Fibroblast of mammary gland (primary cell): Measurements from ENCODE around the gene TRIM64C.
"Not testable (repeated sequence)": the region's sequence is repeated elsewhere in the genome, so short reads cannot be mapped to it uniquely, and the experiment has no call there.

Source experiments
- DNase-seq: peaks from one replicate; pipeline ENCODE4 v3.0.0-alpha.2; 2010; ENCODE audit warnings: low read depth
- H3K4me3 ChIP-seq: 2 replicates; pipeline ENCODE4 v1.5.1; 2011; ENCODE audit warnings: low read depth, mild to moderate bottlenecking, low read length, moderate library complexity; ENCODE audit not compliant: control insufficient read depth

The TRIM64C gene, protein sequence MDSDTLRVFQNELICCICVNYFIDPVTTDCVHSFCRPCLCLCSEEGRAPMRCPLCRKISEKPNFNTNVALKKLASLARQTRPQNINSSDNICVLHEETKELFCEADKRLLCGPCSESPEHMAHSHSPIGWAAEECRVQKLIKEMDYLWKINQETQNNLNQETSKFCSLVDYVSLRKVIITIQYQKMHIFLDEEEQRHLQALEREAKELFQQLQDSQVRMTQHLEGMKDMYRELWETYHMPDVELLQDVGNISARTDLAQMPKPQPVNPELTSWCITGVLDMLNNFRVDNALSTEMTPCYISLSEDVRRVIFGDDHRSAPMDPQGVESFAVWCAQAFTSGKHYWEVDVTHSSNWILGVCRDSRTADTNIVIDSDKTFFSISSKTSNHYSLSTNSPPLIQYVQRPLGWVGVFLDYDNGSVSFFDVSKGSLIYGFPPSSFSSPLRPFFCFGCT

DNA sequence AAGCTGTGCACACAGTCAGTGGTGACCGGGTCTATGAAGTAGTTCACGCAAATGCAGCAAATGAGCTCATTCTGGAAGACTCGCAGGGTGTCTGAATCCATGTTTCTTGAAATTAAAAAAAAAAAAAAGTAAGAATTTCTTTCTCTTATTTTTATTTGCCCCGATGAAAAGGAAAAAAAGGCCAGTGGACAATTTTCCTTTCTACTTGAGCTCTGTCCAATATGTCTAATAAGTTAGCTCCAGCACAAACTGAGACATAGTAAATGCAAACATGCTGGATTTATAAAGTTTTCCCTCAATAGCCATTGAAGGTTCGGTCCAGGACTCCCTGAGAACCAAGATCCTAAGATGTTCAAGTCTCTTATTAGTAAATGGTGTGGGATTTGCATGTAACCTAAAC lies at the start of gene TRIM64C:
Gene TRIM64C (minus strand): TSS at position 101 of the 400 bp plus-strand sequence. CDS start 0 bp downstream, at position 101.
- not testable (repeated sequence) for DNase-seq, H3K4me3 ChIP-seq

- H3K4me3 ChIP-seq, DNase-seq: not testable (repeated sequence)
Measured at GRCh38 chr11:49102356-49102755, 43.4 kb upstream of the TRIM64C start.

DNA sequence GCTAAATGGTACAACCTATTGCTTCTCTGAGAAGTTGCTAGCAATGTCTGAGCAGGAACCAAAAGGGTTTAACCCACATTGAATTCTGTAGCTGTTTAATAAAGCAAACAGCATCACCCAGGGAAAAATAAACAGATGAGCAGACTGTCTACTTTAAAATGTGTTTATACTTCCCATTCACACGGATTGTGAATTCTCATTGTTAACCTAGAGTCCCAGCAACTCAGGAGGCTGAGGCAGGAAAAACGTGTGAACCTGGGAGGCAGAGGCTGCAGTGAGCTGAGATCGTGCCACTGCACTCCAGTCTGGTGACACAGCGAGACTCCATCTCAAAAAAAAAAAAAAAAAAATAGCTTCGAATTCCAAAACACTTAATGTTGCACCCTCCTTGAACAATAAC lies 11.0 kb upstream of the TRIM64C start:
- H3K4me3 ChIP-seq, DNase-seq: not testable (repeated sequence)

GRCh38 chr11:49049821-49050220 lies 9.1 kb downstream of the TRIM64C start:
- DNase-seq, H3K4me3 ChIP-seq: not testable (repeated sequence)

DNA sequence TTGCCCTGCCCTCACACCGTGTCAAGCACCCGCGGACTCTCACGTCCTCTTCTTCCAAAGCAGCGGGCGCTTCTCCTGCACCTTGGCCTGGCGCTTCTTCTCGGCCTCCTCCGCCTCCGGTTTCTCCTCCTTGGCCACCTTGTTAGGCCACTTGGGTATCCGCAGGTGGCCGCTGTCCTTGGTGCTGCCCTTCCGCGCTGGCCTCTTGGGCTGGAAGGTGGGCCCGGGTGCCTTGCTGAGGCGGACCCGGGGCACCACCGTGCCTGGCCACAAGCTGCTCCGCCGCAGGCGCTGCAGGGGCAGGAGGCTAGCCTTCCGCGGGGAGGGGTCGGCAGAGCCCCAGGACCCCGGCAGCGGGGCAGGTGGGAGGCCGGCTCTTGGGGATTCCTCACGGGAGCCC lies 10.7 kb downstream of the TRIM64C start:
- DNase-seq, H3K4me3 ChIP-seq: not testable (repeated sequence)

DNA sequence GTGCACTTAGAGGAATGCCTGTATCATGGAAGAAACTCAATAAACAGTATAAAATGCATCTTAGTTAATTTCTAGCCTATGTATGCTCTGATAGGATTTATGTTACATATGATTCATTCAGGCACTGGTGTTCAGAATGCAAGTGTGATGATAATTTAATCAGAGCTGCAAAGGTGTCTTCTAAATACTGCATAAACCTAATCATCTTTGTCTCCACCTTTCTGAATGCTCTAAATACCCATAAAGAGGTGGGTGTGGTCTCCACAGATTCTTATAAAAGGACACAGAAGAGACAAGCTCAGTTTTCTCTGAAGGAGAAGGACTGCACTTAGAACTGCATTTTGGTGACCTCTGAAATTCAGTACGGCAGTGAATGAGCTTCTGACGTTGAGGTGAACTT lies 30.4 kb downstream of the TRIM64C start, which contains the start of gene TRIM49B:
Gene TRIM49B (plus strand): TSS at position 301 of the 400 bp plus-strand sequence. CDS start 2,777 bp downstream, outside the sequence.
- DNase-seq, H3K4me3 ChIP-seq: not testable (repeated sequence)
